Epithelial cell of esophagus (primary cell): ENCODE results near the gene PLCH2.
A peak's percentile ranks its signal among the peaks of the same experiment; 100 is the strongest.

Experiments used
- DNase-seq: peaks from one replicate; pipeline ENCODE4 v3.0.0; 2010; ENCODE audit warnings: low read depth
- H3K4me3 ChIP-seq: 2 replicates; pipeline ENCODE4 v1.5.1; 2011; ENCODE audit warnings: mild to moderate bottlenecking, low read length, control low read depth
- CTCF ChIP-seq: IDR thresholded peaks from 2 replicates; pipeline ENCODE4 v1.5.1; 2011; ENCODE audit warnings: low read depth, mild to moderate bottlenecking, low read length, control low read depth, inconsistent platforms; ENCODE audit not compliant: insufficient read depth; ENCODE audit errors: missing control alignments

PLCH2 gene

GRCh38 chr1:2504949-2505272, 28.8 kb downstream of the PLCH2 start:
- no peak for TF ChIP-seq CTCF
- no peak for DNase-seq
- no peak overlapping the region for H3K4me3 ChIP-seq

GRCh38 chr1:2505461-2505994, 29.4 kb downstream of the PLCH2 start:
- TF ChIP-seq CTCF = no peak
- no peak for DNase-seq
- no peak overlapping the region for H3K4me3 ChIP-seq

GRCh38 chr1:2506007-2506860, 30.1 kb downstream of the PLCH2 start:
- TF ChIP-seq CTCF = no peak
- H3K4me3 ChIP-seq = no peak overlapping the region
- peak; percentile 42 for DNase-seq

- TF ChIP-seq CTCF = no peak
- DNase-seq = no peak
- H3K4me3 ChIP-seq = no peak overlapping the region
Measured at GRCh38 chr1:2506901-2507565, 30.9 kb downstream of the PLCH2 start.

GRCh38 chr1:2507744-2508155, 31.7 kb downstream of the PLCH2 start:
- no peak for TF ChIP-seq CTCF
- no peak for DNase-seq

GRCh38 chr1:2508180-2508579, 32.1 kb downstream of the PLCH2 start:
- no peak for TF ChIP-seq CTCF
- no peak for DNase-seq
- H3K4me3 ChIP-seq = no peak overlapping the region

More at GRCh38 chr1:2507744-2508155, 31.7 kb downstream of the PLCH2 start:
- no peak overlapping the region for H3K4me3 ChIP-seq
